Parathyroid adenoma (tissue), 2 donors: ENCODE results near the gene RYR1.

Experiments used
- H2AFZ ChIP-seq: fragments of 300-600 bp; sonication (generic); one replicate; pipeline ENCODE4 v1.7.0; 2017; ENCODE audit warnings: antibody characterized with exemption, mild to moderate bottlenecking
- H3K27ac ChIP-seq: fragments of 300-600 bp; sonication (generic); one replicate; pipeline ENCODE4 v1.7.0; 2017
- H3K27me3 ChIP-seq: fragments of 300-600 bp; sonication (generic); one replicate; pipeline ENCODE4 v1.7.0; 2017; ENCODE audit warnings: low read length; ENCODE audit not compliant: control insufficient read depth, insufficient read depth
- H3K36me3 ChIP-seq: fragments of 300-600 bp; sonication (generic); one replicate; pipeline ENCODE4 v1.7.0; 2017; ENCODE audit warnings: low read length; ENCODE audit not compliant: control insufficient read depth, insufficient read depth
- H3K4me1 ChIP-seq: fragments of 300-600 bp; sonication (generic); one replicate; pipeline ENCODE4 v1.7.0; 2017; ENCODE audit warnings: control low read depth
- H3K4me2 ChIP-seq: fragments of 300-600 bp; sonication (generic); one replicate; pipeline ENCODE4 v1.7.0; 2017; ENCODE audit warnings: low read length
- H3K4me3 ChIP-seq: fragments of 300-600 bp; sonication (generic); one replicate; pipeline ENCODE4 v1.7.0; 2017; ENCODE audit warnings: low read depth, low read length
- H3K79me2 ChIP-seq: fragments of 300-600 bp; sonication (generic); one replicate; pipeline ENCODE4 v1.7.0; 2017; ENCODE audit warnings: control low read depth
- H3K9ac ChIP-seq: fragments of 300-600 bp; sonication (generic); one replicate; pipeline ENCODE4 v1.7.0; 2017; ENCODE audit warnings: mild to moderate bottlenecking
- H3K9me3 ChIP-seq: fragments of 300-600 bp; sonication (generic); one replicate; pipeline ENCODE4 v1.7.0; 2017; ENCODE audit warnings: low read length; ENCODE audit not compliant: control insufficient read depth
- TF ChIP-seq, protein P1 (sequence below): fragments of 300-600 bp; sonication (generic); IDR thresholded peaks from one replicate; pipeline ENCODE4 v1.7.0; 2017; ENCODE audit warnings: antibody characterized with exemption, mild to moderate bottlenecking
- donor health status: primary hyperparathyroidism.

The RYR1 gene

DNA sequence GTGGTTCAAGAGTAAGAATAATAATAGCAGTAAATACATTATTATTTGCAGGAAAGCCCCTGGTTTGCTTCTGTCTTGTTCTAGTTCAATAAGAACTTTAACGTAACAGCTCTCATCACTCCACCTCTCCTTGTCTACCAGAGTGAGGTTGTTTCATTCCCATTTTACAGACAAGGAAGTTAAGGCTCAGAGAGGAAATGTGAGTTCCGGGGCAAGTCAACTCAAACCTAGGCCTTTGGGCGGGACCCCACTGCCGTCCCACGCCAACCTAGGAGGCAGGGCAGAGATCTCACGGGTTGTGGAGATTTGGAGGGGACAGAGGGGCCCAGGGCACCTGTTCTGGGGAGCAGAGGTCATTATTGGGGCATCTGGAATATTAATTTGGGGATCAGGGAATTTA, 182.8 kb downstream of the RYR1 start:
- no peak overlapping the region for H3K9ac ChIP-seq

DNA sequence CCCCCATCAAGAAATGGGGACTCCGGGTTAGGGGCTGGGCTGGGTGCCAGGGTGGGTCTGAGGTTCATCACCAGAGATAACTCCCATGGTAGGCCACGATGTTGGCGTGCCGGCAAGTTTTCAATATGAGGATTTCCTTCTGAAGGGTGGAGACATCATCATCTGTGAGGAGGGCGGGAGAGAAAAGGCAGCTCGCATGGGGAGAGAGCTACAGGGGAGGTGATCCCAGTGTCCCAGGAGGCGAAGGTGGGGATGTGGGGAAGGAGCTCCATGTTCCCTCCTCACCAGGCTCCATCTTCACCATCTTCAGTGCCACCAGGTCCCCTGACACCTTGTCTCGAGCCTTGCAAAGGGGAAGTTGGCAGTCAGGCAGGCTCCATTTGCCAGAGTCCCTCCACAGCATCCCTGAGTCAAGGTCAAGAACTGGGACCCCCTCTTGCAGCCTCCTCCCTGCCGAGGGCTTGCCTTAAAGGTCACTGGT, 183.8 kb downstream of the RYR1 start:
- no peak overlapping the region for H3K9ac ChIP-seq
- H2AFZ ChIP-seq, result peak overlapping the region; percentile 99
- H3K4me3 ChIP-seq, result no peak overlapping the region
- no peak overlapping the region for H3K4me2 ChIP-seq
- H3K4me1 ChIP-seq, result peaks cover 13% of the 10 kb centered on the region
- TF ChIP-seq, protein P1, sequence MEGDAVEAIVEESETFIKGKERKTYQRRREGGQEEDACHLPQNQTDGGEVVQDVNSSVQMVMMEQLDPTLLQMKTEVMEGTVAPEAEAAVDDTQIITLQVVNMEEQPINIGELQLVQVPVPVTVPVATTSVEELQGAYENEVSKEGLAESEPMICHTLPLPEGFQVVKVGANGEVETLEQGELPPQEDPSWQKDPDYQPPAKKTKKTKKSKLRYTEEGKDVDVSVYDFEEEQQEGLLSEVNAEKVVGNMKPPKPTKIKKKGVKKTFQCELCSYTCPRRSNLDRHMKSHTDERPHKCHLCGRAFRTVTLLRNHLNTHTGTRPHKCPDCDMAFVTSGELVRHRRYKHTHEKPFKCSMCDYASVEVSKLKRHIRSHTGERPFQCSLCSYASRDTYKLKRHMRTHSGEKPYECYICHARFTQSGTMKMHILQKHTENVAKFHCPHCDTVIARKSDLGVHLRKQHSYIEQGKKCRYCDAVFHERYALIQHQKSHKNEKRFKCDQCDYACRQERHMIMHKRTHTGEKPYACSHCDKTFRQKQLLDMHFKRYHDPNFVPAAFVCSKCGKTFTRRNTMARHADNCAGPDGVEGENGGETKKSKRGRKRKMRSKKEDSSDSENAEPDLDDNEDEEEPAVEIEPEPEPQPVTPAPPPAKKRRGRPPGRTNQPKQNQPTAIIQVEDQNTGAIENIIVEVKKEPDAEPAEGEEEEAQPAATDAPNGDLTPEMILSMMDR, result no peak
- no peaks in the 10 kb centered on the region for H3K27me3 ChIP-seq
- H3K79me2 ChIP-seq, result peaks cover 11% of the 10 kb centered on the region
- H3K27ac ChIP-seq, result no peak overlapping the region
- no peaks in the 10 kb centered on the region for H3K9me3 ChIP-seq
- H3K36me3 ChIP-seq, result no peaks in the 10 kb centered on the region

More for the DNA sequence above, 182.8 kb downstream of the RYR1 start:
- H3K4me3 ChIP-seq, result no peak overlapping the region
- peak overlapping the region; percentile 16 for H2AFZ ChIP-seq
- peaks cover 11% of the 10 kb centered on the region for H3K79me2 ChIP-seq
- no peak overlapping the region for H3K27ac ChIP-seq
- TF ChIP-seq, protein P1, result no peak
- H3K4me1 ChIP-seq, result peaks cover 13% of the 10 kb centered on the region
- H3K4me2 ChIP-seq, result no peak overlapping the region
- no peaks in the 10 kb centered on the region for H3K27me3 ChIP-seq
- no peaks in the 10 kb centered on the region for H3K36me3 ChIP-seq
- H3K9me3 ChIP-seq, result no peaks in the 10 kb centered on the region

DNA sequence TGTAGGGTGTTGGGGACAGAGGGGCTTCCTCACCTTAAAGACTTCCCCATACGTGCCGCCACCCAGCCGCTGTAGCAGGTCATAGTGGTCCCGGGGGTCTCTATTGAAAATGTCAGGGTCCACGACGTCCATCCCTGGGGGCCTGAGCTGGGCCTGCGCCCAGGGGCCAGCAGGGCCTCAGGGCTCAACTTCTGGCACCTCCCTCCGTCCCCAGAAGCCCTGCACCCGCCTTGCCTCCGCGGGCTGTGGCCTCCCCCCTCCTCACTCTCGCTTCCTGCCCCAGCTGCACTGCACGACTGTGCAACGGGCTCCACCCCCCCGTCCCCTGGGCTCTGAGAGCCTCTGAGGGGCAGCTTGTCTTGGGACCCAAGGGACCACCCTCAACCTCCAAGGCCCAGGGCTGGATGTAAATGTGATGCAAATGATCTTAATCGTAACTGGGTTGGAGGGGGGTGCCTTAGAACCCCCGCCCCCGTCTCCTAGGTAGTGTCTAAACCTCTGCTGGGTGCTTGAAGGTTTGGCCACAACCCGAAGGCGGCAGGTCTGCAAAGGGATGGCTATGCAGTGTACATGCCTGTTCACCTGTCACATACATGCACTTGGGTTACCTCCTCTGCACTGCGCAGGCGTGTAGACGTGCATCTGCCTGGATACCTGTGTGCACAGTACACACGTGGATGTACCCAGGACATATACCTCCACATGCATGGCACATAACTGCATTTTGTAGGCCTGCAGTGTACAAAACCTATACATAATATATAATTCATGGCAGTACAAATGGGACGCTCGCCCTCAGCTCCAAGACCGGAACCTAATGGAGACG, 184.5 kb downstream of the RYR1 start, which contains the start of gene MAP4K1:
TSS of gene MAP4K1 (minus strand) at position 190 of the 826 bp plus-strand sequence. CDS start at position 132, 58 bp downstream.
- Histone ChIP-seq H3K36me3 (no peaks in the 10 kb centered on the region), H3K4me3 (peak within 1 kb of the TSS; percentile 87), H3K79me2 (peaks cover 11% of the 10 kb centered on the region), H2AFZ (peak within 1 kb of the TSS; percentile 99), H3K9ac (peak within 1 kb of the TSS; percentile 78), H3K9me3 (no peaks in the 10 kb centered on the region), H3K4me1 (peaks cover 13% of the 10 kb centered on the region), H3K27ac (peak within 1 kb of the TSS; percentile 80), H3K4me2 (peak within 1 kb of the TSS; percentile 72), H3K27me3 (no peaks in the 10 kb centered on the region)
- TF ChIP-seq, protein P1, result no peak

DNA sequence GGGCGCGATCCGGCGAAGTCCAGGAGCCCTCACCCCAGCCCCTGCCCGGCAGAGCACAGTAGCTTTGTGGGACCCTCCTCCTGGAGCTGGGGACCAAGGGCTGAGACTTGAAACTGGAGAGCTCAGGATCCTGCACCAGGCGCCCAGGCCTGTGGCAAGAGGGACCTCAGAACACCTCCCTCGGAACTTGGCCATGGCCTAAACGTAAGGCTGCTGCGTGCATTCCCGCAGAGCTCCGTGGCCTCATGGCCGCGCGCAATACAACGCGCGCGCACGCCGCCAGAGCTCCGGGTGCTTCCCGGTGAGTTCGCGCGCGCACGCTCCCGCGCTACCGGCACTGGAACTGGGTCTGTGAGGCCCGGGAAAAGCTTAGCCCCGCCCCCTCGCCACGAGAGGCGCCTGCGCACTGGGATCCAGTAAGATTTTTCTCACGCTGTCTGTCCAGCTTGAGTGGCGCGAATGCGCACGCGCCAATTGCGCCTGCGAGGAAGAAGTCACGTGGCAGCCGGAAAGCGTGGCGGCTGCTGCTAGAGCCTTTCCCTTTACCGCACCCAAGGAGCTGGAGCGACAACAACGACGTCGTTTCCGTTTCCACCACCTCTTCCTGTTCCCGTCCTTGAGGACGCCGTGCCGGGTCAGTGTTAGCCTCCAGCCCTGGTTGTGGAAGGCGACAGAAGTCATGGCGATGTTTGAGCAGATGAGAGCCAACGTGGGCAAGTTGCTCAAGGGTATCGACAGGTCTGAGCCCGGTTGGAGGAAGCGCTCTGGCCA, 185.3 kb downstream of the RYR1 start, which contains the start of gene EIF3K:
TSS of gene EIF3K (plus strand) at position 599 of the 771 bp plus-strand sequence. CDS start at position 680, 81 bp downstream.
- peak within 1 kb of the TSS; percentile 81 for H3K4me2 ChIP-seq
- no peaks in the 10 kb centered on the region for H3K36me3 ChIP-seq
- H3K27me3 ChIP-seq, result no peaks in the 10 kb centered on the region
- peak within 1 kb of the TSS; percentile 99 for H2AFZ ChIP-seq
- TF ChIP-seq, protein P1, result no peak
- peak within 1 kb of the TSS; percentile 78 for H3K9ac ChIP-seq
- H3K4me3 ChIP-seq, result peak within 1 kb of the TSS; percentile 87
- peaks cover 13% of the 10 kb centered on the region for H3K4me1 ChIP-seq
- peaks cover 11% of the 10 kb centered on the region for H3K79me2 ChIP-seq
- H3K27ac ChIP-seq, result peak within 1 kb of the TSS; percentile 80
- H3K9me3 ChIP-seq, result no peaks in the 10 kb centered on the region
